DMS79 (cell line): Measurements from ENCODE around the gene SLFN12L.
"Not testable (repeated sequence)": the region's sequence is repeated elsewhere in the genome, so short reads cannot be mapped to it uniquely, and the experiment has no call there.

Experiments
- DNase-seq: peaks from one replicate; lab custom pipeline; 2025; lab: John Stamatoyannopoulos, UW

SLFN12L gene

DNA sequence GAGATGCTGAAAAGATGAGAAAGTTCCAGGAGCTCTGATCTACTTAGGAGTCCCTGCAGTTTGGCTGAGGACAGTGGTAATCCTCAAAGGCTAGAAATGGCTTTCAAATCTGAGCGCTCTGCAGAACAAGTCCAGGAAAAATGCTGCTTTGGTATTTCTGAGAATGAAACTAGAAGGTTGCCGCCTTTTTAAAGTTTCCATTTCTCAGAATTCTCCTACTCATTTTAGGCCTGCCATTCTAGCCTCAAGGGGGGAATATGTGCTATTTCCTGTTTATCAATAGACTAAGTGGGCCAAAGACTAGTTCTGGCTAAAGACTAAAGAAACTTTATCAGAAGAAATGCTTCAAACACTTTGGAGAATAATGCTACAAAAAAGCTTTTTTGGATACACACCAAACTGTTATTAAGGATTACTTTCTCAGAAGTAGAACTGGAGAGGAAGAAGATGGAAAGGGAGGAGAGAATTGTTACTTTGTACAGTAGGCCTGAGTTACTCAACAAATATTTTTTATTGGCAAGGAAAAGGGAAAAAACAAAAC is at the start of gene SLFN12L:
SLFN12L (minus strand) TSS at position 78 of the 541 bp plus-strand sequence. CDS start 15,314 bp downstream, outside the sequence.
- no peak for DNase-seq

DNA sequence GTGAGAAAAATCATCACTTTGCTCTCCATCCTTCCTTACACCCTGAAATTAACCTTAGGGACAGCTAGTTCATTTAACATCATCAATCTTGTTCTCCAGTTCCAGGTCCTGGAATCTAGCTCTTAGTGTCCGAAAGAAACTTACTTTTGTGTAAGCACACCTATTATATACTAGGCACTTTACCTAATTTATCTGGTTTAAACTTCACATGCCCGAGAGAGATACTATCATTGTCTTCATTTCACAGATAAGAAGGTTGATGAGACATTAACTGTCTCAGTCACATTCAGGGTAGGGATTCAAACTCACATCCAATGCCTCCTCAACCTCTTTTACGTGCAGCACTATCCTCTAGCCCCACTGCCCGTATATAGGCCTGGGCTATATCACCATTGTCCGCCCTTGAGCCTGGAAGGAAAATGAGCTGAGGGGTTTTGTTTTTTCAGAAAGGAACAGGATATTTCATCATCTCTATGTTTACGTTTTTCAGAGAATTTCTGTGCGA is 49.1 kb upstream of the SLFN12L start:
- DNase-seq = no peak

DNA sequence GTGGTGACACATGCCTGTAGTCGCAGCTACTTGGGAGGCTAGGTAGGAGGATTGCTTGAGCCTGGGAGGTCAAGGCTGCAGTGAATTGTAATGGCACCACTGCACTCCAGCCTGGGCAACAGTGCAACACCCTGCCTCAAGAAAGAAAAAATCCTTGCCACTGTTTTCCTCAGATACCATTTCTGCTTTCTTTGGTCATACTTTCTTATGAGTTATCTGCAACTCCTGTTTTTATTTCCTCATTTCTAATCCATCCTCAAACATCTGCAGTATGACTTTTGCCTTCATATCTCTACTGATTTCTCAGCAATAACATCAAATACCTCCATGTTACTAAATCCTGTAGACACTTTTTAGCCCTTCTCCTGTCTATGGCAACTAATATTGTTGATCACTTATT is 46.6 kb upstream of the SLFN12L start:
- no peak for DNase-seq

DNA sequence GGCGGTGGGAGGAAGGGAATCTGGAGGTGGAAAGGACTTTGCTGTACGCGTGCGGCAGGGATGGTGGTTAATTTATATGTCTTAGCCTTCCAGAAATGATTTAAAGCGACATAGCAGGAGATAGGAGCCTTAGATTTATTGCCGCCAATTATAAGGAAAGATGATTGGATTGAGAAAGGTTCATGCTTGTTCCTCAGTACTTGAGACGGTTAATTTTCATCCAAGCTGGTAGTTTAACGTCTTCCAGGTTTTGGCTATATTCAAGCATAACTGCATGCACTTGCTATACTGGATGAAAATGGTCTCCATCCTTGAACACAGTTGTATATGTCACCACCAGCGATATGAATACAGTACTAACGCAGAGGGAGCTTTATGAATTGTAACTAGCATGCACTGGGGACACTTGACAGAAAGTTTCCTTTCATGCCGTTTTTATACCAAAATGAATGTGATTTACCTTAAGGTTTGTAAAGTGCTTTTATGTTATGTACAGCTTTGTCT is 41.5 kb upstream of the SLFN12L start:
- DNase-seq = no peak

DNA sequence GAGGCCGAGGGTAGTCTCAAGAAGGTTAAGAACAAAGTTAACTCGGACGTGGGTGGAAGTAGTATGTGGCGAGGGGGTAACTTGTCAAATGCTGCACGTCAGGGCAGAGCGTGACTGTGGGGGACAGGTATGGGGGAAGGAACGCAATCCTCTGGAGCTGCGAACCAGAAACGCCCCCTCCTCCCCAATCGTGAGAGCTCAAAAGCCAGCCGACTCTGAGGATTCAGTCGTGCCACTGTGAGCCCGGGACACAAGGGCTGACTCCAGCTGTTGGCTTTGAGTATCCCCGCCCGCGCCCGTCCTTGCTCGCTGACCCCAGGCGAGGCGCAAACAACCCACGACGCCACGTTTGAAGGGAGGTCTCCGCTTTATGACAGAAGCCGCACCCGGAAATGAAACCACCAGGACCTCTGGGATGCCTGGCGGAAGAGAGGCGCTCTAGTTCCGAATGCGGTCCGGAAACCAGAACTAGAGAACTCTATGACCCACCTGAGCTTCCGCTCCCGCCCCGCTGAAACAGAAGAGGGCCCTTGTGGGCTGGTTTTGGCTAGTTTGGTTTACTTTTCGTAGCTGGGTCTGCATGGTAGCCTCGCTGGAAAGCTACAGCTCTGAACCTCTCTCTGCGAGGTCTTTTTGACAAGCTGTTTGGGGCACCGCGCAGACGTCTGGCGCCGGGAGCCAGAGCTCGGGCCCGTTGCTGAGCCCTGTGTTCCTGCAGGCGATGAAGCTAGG is 40.9 kb upstream of the SLFN12L start, which contains the start of gene PEX12:
PEX12 (minus strand) TSS at position 375 of the 732 bp plus-strand sequence. CDS start 550 bp downstream, outside the sequence.
- peak; percentile 93 for DNase-seq

DNA sequence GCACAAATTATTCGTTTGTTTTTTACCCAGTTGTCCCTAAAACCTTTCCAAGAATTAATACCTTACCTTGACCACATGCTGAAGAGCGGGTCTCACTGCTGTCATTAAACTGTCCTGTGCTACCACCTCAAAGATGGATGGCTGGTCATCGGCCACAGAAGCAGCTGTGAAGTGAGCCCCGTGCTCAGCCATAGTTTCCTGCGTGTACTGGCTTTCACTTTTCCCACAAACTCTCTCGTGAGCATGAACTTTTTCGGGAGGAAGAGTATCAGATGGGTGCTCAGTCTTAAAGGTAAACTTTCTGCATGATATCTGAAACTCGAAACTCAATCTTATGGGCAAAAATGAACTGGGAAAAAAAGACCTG is 40.3 kb upstream of the SLFN12L start:
- DNase-seq = no peak

DNA sequence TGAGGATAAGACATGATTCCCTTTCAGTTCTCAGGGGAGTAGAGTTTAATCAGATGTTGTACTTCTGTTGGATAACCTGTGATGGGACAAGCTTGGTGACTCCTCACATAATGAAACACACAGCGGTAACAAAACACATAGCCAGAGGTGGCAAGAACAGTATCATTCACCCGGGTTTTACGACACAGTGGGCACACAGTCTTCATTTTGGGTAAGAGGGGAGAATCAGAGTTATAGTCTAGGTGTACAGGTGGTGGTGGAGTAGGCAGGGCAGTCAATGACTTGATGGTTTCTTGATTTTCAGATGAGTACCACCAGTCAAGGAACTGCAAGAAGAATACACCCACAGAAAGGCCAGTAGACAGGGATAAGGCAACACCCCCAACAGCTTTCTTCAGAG is 38.3 kb upstream of the SLFN12L start:
- DNase-seq = no peak

DNA sequence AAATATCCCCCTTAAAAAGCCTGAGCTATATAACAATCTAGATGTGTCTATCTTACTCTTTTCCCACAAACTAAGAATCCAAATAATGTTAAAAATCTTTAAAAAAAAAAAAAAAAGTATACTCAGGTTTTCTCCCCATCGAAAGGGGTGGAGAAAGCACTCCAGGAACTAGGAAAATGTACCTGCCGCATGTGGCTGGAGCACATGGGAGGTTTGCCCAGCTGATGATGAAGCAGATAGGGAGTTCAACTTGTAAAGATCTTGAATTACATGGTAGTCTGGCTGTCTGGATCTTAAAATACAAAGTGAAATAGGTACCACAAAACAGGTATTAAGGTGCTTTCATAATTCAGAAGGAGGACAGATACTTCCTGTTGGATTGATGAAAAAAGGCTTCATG is 31.9 kb upstream of the SLFN12L start:
- no peak for DNase-seq

DNA sequence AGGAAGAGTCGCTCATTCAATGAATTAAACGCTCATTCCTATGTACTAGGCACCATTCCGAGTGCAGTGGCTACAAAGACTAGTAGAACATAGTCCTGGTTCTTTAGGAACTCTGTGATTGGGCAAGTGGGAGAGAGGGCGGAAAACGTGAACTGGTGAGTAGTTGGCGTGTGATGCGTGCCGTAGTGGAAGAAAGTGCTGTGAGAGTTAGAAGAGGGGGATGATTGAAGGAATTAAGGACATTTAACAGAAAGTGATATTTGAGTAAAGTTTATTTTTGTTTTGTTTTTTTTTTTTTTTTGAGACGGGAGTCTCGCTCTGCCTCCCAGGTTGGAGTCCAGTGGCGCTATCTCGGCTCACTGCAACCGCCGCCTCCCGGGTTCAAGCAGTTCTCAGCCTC is 31.1 kb upstream of the SLFN12L start:
- no peak for DNase-seq

DNA sequence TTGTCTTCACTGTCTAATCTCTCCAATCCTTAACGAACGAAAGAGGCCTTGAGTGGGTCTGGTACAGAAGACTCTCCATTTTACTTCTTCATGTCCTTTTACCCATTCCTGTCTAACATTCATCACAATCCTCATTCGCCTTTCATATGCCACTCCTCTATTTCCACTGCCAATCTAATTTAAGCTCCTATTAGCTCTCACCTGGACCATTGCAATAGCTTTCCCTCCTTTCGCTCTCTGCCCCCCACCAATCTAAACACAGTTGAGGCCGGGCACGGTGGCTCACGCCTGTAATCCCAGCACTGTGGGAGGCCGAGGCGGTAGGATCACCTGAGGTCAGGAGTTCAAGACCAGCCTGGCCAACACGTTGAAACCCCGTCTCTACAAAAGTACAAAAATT is 29.5 kb upstream of the SLFN12L start:
- no peak for DNase-seq

DNA sequence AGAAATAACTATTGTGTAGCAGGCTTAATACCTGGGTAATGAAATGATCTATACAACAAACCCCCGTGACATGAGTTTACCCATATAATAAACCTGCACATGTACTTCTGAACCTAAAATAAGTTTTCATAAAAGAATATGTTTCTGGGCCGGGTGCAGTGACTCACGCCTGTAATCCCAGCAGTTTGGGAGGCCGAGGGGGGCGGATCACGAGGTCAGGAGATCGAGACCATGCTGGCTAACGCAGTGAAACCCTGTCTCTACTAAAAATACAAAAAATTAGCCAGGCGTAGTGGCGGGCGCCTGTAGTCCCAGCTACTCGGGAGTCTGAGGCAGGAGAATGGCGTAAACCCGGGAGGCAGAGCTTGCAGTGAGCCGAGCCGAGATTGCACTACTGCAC is 25.7 kb upstream of the SLFN12L start:
- DNase-seq = not testable (repeated sequence)

DNA sequence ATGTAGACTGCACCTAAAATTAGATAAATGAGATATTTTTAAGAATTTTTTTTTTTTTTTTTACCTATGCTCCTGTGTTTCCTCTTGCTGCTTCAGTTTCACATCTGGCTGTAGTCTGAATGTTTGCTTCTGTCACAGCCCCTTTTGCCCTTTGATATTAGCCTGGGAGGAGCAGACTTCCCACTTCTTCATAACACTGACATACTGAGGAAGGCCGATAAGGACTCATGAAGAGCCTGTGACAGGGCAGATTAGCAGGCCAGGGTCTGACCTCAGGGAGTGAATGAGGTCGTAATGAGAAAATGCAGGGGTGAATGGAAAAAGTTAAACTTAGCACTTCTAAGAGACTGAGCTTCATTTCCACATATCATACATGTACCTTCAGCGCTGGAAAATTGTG is 23.2 kb upstream of the SLFN12L start, which contains the start of gene SLFN14:
SLFN14 (minus strand) TSS at position 117 of the 400 bp plus-strand sequence. CDS start 2,757 bp downstream, outside the sequence.
- DNase-seq = no peak

DNA sequence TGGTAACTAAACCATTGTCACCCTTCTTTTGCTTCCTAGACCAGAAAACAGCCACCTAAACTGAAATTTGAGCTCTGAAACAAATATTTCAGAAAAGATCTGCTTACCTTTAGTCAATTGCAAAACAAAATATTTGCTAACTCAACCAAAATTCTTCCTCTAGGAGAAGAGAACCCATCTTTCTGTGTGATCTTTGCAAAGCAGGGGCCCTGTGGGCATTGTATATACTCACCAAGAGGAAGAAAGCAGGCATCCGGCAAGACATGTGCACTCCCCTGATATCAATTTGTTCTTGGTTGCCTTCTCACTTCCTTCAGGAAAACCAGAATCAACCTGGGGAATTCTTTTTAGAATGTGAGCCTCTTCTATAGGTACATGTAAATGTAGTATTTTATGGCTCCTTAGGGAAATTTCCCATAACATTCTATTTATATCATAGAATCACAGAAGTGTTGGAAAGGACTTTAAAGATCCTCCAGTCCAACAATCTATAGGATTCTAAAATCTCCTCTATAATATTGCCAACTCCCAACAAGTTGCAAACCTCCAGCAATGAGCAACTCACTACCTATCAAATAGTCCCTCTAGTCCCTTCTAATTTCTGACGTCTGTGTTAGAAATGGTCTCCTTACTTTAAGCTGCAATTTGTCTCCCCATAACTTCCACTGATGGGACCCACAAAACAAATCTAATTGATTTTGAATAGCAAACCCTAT is 22.2 kb upstream of the SLFN12L start:
- DNase-seq = no peak

DNA sequence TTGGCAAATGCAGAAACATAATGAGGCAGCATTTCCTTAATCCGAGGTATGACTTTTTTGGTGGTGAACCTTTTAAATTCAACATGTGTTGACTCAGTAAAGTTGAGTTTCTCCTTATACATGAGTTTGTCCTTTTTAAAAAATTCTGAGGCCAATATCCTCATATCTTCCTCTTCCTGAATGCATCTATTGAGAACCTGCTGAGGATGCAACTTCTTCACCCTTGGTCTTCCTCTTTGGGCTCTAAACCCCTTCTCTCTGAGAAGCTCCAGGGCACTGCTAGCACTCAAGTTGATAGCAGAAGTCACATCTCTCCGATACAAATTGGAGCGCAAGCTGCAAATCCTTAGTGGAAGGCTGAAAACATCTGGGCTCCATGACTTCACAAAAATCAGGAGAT is 19.9 kb upstream of the SLFN12L start:
- DNase-seq = no peak

DNA sequence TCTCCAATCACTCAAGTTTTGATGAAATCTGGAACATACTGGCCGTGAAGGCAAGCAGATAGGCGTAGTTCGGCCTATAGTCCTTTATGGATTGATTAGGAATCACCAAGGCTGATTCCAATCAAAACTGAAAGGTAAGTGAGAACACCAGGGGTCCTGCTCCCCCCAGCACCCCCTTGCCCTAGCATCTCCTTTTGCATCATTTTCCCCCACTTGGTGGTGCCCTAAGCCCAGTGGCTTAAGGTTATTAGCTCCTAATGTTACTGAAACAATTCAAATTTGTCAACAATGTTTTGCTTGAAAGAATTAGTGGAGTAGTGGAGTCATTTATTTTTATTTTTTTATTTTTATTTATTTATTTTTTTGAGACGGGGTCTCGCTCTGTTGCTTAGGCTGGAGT is 18.2 kb upstream of the SLFN12L start:
- no peak for DNase-seq

DNA sequence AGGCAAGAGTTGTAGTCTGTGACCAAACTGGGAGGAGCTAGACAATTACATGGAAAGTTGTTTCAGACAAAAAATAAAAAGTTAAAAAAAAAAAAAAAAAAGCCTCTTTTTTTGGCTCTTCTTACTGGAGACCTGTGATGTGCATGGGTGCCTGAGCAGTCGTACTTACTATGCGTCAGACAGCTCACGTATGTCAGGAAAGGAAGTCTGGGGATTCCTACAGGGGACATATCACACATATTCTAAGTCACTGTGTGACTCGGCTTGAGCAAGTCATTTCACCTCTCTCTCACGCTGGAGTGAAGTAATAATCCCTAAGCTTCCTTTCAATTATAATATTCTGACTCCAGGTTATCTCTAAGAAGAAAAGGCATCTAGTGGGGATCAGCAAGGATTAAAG is 17.2 kb upstream of the SLFN12L start:
- DNase-seq = no peak

DNA sequence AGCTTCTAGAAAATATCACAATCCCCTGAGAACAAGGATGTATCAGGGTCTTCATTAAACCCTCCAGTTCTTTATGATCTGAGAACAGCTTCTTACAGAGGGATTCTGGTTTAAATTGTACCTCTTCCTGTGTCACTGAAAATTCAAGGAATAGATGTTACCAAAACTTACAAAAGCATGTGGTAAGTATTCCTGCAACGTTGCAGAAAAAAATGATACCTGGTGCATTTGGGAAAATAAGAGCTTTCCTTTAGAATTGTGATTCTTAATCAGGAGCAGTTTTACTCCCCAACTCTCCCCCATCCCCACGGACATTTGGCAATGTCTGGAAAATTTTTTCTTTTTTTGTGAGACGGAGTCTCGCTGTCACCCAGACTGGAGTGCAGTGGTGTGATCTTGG is 15.8 kb upstream of the SLFN12L start:
- DNase-seq = no peak

DNA sequence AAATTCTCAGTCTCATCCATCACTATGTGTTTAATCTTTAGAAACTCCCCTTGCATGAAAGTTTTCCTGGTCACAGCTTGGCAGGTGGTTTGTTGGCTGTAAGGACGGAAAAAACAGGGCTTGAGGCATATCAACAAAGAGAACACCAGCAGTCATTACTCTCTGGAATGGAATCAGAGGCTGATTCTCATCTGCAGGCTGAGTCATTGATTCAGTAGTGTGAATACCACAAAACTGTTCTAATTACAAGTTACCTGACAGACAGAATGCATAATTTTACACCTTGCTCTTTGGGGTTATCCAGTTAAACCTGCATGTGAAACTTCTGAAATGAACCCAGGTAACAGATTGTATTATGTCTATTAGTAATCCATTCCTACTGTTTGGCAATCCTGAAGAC is 11.5 kb upstream of the SLFN12L start:
- DNase-seq = no peak

DNA sequence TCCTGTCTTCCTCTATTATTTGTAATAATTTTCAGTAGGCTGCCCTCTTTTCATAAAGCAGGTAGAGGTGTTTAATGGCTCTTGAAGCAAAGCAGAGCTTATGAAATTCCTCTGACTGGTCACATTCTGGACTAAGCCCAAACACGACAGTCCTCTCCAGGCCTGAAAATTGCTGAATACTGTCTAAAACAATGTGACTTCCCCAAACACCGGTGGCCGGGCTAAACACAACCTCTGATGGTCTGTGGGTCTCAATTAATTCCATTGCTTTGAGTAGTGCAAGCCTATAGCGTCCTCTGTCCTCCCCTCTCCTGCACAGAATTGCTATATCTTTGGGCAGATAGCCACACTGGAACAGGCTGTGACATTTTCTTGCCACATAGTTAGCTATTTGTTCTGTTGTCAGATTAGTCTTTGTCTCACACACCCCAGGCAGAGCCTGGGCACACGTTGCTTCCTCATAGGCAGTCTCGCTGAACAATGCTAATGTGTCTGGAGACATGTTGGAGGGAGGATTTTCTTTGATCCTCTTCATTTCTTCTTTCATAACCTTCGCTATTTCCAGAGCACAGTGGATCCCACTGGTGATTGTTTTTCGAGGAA is 10.8 kb upstream of the SLFN12L start:
- no peak for DNase-seq

DNA sequence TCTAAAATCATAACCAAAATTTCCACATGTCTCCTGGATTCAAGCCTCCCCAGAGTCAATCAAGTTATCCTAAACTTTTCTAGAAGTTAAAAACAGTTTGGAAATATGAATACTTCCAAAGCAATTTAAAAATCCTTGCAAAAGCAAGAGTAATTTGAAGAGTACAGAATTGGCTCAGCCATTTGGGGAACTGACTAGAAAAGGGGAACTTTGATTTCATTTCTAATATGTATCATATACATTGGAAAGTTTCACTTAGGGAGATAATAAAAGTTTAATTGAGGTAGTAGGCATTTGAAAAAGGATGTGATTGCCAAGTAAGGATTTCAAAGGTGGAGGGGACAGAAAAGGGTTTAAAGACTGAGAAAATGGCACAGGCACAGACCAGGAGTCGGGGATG is 9.0 kb upstream of the SLFN12L start:
- no peak for DNase-seq

DNA sequence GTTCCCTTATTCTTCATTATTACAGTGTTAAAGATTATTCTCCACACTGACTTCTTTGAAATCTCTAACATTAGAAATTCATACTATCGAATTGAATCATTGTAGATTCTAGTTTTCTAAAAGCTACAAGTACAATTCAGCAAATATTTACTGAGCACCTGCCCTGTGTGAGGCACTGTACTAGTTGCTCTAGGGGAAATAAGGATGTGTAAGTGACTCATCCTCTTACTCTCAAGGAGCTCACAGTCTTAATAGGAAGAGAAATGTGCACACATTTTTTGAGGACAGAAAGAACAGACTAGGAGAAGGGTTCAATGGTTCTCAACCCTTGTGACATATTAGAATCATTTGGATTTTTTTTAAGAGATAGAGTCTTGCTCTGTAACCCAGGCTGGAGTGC is 7.7 kb upstream of the SLFN12L start:
- no peak for DNase-seq

DNA sequence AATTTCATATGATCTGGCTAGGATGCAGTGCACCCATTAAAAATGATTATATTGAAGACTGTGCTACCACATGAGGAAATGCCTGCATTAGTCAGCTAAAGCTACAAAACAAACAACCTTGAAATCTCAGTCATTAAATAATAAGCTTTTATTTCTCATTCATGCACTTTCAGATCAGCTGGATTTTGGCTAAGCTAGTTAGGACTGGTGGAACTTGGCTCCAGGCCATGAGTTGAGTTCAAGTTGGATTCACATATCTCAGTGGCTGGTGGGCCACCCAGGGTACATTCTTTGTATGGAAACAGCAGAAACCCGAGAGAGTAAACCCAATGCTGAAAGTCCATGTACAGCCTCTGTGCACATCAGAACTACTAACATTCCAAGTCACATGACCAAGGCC is 6.4 kb upstream of the SLFN12L start:
- DNase-seq = no peak
